ENCODE data around the gene DBX1. TPM values are rescaled to one million over a fixed set of nuclear protein-coding genes. Genes with fewer than 3 reads are reported as not detected.

DBX1 gene
- total RNA-seq, 1 donor from 2014 or later = not detected

DNA sequence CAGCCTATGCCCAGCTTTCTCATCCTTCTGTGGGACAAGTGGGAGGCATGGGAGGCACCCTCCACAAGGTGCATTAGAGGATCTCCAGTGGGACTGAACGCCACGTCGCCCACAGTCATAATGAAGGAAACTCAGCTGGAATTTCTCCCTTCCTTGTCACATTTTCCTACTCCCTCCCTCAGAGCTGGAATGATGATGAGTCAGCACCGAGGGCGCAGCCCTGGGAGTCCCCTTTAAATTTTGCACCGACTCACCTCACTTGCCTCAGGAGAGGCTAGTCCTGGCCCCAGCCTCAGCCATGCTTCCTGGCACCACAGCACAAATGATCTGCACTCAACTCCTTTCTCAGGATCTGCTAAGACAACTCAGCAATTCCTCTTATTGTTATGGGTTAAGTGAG is 34.3 kb downstream of the DBX1 start:
- peak in 1 of 2 donors; percentile 16 for DNase-seq (ENCODE audit: low read depth in 2 of 2)

DNA sequence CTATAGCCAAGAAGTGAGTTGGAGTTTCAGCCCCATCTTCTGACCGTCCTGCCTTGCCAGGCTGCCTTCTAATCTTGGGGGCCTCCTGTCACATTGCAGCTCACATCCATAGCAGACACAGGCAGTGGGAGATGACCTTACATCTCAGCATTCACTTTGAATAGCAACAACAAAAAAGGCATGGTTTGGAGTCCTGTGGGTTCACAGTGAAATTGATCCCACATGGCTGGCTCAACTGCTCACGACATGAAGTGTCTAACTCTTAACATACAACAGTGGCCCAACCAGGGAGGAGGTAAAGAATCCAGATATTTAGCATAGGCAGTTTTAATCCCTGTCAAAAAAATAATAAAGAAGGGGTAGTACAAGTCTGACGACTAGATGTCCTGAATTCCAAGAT is 38.1 kb downstream of the DBX1 start:
- DNase-seq (ENCODE audit: low read depth in 2 of 2) = no peak

DNA sequence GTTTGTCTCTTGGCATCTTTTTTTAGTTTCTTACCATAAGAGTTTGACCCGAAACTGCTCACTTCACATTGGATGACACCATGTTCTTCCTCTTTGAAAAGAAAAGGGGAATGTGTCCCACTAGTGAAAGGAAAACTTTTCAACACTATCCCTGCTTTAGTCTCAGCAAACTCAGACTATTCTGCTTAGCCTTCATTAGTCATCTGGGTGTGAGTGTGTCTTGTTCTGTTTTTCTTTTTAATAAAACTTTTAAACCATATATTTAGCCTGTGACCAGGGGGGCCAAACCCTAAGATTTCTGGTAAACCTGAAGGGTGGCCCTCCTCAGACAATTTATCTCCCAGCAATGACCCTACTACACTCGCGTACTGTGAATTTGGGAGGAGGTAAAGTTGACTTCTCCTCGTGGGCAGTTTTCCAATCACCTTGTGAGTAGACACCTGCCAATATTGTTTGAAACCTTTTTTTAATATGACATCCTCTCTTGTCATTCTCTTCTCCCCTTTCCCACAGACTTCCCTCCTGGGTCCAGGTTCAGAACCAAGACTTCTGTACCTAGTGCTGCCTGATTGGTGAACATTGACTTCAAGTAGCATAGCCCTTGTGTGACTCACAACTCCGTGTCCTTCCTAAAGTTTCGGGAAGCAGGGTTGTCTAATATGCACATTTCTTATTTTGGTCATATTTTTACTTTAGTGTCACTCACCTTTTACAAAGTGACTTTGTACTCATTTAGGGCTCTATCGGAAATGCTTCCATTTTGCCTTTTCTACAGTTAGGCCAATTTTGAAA is 39.9 kb downstream of the DBX1 start:
- peak in 1 of 2 donors; percentile 26 for DNase-seq (ENCODE audit: low read depth in 2 of 2)

DNA sequence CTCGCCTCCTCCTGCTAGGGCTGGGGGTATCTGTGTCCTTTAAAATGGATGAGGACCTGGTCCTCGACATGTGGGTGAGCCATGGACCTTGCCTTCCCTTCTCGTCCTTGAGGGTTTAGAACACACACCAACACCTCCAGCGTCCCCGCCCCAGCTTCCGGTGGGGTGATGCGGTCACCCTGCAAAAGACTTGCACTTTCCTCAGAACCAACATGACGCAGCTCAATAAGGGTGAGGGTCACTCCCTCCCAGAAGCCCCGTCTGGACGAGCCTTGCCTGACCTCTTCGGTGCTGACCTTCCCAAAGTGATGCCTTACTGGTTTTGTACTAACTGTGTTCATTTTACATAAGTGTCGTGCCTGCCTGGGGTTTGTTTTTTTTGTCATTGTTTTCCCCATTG is 41.0 kb downstream of the DBX1 start:
- no peak for DNase-seq (ENCODE audit: low read depth in 2 of 2)

- no peak for DNase-seq (ENCODE audit: low read depth in 2 of 2)
Measured at GRCh38 chr11:20118209-20118608, 42.1 kb downstream of the DBX1 start.

DNA sequence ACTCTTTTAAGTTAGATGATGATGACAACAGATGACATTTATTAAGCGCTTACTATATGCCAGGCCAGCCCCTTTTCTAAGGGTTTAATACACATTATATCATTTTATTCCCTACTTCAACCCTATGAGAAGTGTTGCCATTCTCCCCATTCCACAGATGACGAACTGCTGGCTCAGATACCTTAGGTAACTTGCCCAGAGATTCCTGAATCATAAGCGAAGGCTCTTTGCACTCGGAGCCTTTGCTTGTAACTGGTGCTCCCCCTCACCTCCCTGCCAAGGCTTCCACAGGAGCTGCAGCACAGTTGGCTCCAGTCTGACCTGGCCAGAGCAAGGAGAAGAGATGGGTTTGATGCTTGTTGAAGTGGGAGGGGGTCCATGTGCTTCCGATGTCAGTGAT is 43.0 kb downstream of the DBX1 start:
- DNase-seq (ENCODE audit: low read depth in 2 of 2) = no peak

DNA sequence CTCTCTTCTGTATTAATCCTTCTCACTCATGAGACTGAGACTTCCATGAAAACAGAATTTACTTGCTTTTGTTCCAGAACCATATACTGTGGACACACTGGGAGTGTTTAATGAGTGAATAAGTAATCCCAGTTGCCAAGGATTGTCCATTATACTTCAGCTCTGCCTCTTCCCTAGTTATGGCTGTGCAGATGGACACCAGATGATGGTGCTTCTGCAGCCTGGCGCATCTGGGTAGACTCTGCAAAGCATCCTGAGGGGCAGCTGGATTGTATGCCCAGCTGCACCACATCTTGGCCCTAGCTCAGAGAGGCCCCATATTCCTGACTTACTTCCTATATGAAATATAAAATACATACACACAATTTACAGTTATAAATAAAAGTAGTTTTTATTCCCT is 43.5 kb downstream of the DBX1 start:
- no peak for DNase-seq (ENCODE audit: low read depth in 2 of 2)

DNA sequence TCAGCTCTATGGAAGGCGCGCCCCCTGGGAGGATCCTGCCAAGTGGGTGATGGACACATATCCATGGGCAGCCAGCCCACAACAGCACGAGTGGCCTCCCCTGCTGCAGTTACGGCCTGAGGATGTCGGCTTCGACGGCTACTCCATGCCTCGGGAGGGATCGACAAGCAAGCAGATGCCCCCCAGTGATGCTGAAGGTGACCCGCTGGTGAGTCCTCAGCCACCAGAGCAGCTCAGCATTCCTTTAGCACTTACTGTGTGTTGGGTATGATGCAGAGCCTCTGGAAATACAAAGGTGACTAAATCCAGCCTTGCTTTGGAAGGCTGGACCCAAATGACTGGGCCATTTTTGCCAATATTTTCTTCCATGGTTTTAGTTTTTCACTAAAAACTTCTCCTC is 45.7 kb downstream of the DBX1 start:
- no peak for DNase-seq (ENCODE audit: low read depth in 2 of 2)

- peak; percentile 23 to 29 for DNase-seq (ENCODE audit: low read depth in 2 of 2)
Measured at GRCh38 chr11:20113149-20113438, 47.2 kb downstream of the DBX1 start.

DNA sequence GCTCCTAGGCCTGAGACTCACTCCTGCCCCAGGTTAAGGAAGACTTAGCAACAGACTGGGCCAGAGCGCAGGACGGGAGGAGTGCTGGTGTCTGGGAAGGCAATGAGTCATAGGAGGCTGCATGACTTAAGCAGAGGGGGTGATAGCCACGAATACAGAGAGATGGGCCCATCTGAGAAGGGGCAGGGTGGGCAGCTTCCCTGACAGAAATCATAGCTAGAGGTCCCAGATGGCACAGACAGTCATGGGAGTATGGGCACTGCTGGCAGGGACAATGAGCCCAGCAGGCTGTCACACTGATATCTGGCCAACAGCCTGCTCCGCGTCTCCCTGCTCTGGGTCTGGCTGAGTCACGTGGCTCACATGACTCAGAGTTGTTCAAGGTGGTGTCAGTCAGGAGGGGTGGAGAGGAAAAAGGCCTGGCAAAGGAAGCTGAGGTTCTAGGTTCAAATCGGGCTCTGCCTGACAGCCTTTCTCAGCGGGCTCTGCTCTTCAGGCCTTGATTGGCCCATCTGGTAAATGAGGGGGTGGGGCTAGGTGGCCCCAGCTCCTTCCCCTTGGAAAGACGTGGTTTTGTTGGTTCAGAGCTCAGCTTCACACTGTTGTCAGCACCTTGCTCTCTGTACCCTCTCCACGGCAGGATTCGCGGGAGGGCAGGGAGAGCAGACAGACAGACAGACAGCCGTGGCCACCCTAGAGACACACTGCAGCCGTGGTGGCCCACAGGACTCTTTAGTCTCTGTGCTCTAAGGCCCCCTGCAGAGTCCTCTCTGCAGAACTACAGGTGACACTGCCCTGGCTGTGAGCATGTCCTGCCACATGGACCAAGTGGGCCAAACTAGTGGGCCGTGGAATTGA is 47.8 kb downstream of the DBX1 start:
- peak; percentile 88 to 97 for DNase-seq (ENCODE audit: low read depth in 2 of 2)

GRCh38 chr11:20111871-20112270 is 48.4 kb downstream of the DBX1 start:
- no peak for DNase-seq (ENCODE audit: low read depth in 2 of 2)

GRCh38 chr11:20110908-20111669 is 49.2 kb downstream of the DBX1 start:
- peak; percentile 68 to 80 for DNase-seq (ENCODE audit: low read depth in 2 of 2)

DNA sequence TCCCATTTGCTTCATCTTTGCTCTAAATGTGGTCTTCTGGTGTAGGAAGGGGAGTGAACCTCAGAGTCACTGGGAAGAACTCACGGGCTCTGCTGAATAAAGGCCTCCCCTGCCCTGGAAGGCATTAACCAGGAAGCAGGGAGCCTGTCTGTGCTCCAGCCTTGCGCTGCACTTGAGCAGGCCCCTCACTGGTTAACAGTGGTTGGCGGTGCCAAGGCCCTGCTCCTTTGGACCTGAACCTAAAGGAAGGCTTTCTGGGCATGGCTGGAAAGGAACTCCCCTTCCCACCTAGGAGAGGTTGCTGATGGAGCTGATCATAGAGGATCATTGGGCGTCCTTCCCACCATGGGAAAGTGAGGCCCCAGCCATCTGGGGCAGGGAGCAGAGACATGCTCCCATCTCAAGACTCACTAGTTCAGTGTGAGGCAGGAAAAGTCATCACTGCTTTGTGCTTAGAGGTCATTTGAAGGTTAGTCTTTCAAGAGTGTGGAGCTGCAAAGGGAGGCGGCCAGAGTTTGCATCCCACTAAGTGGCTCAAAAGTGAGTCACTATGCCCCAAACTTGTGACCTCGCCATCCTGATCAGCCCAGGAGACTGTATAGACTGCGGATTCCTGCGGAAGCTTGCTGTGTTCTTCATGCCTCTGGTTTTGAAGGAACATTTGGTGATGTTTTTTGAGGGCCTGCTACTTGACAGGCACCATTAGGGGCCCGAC is 50.4 kb downstream of the DBX1 start:
- peak in 1 of 2 donors; percentile 80 for DNase-seq (ENCODE audit: low read depth in 2 of 2)

Other genes starting within 250 kb of the DBX1 start
- 59.1 and 92.1 TPM in 2 replicates for gene HTATIP2, start 203.2 kb upstream of the DBX1 start, total RNA-seq
- 8.5 TPM in 2 replicates for gene PRMT3, start 227.2 kb upstream of the DBX1 start, total RNA-seq